OCI-LY1 (cell line): ENCODE data around the gene CIBAR2.

Source experiments
- H2AFZ ChIP-seq: fragments of 200-600 bp; sonication (generic), shearing (Covaris generic); 2 replicates; pipeline ENCODE4 v1.6.0; 2014; ENCODE audit warnings: antibody characterized with exemption, mild to moderate bottlenecking, low read length
- H3F3A ChIP-seq: fragments of 200-600 bp; sonication (generic), shearing (Covaris generic); 2 replicates; pipeline ENCODE4 v1.6.0; 2014; ENCODE audit warnings: mild to moderate bottlenecking, antibody characterized with exemption, low read length, moderate library complexity; ENCODE audit not compliant: insufficient read depth
- H3K27ac ChIP-seq: fragments of 200-600 bp; sonication (generic); 2 replicates; pipeline ENCODE4 v1.5.1; 2014; ENCODE audit warnings: low read length, mixed run types, mild to moderate bottlenecking, low read depth; ENCODE audit not compliant: poor library complexity, severe bottlenecking
- H3K27me3 ChIP-seq: fragments of 200-600 bp; sonication (generic); 2 replicates; pipeline ENCODE4 v1.6.0; 2014; ENCODE audit warnings: antibody characterized with exemption, mild to moderate bottlenecking, low read length, moderate library complexity; ENCODE audit not compliant: insufficient read depth
- H3K36me3 ChIP-seq: fragments of 200-600 bp; sonication (generic); 2 replicates; pipeline ENCODE4 v1.6.1; 2014; ENCODE audit warnings: mild to moderate bottlenecking, antibody characterized with exemption, low read length, moderate library complexity, mixed read lengths; ENCODE audit not compliant: insufficient read depth
- H3K4me1 ChIP-seq: fragments of 200-600 bp; sonication (generic); 2 replicates; pipeline ENCODE4 v1.5.1; 2014; ENCODE audit warnings: mild to moderate bottlenecking, low read length, moderate library complexity; ENCODE audit not compliant: insufficient read depth, severe bottlenecking
- H3K4me2 ChIP-seq: fragments of 200-600 bp; sonication (generic), shearing (Covaris generic); 2 replicates; pipeline ENCODE4 v1.6.1; 2014; ENCODE audit warnings: low read length
- H3K4me3 ChIP-seq: fragments of 200-600 bp; sonication (generic); 2 replicates; pipeline ENCODE4 v1.5.1; 2014; ENCODE audit warnings: low read length, low read depth, mild to moderate bottlenecking, mixed read lengths; ENCODE audit not compliant: poor library complexity, severe bottlenecking
- H3K79me2 ChIP-seq: fragments of 200-600 bp; shearing (Covaris generic); 2 replicates; pipeline ENCODE4 v1.6.1; 2016; ENCODE audit warnings: mixed run types, low read length, mixed read lengths; ENCODE audit not compliant: insufficient read depth
- H3K9ac ChIP-seq: fragments of 200-600 bp; sonication (generic), shearing (Covaris generic); 2 replicates; pipeline ENCODE4 v1.6.1; 2014; ENCODE audit warnings: mild to moderate bottlenecking, low read length, mixed read lengths
- H3K9me2 ChIP-seq: fragments of 200-600 bp; sonication (generic), shearing (Covaris generic); 2 replicates; pipeline ENCODE4 v1.6.1; 2014; ENCODE audit warnings: low read depth, mild to moderate bottlenecking, low read length, mixed read lengths
- H3K9me3 ChIP-seq: fragments of 200-600 bp; shearing (Covaris generic); 2 replicates; pipeline ENCODE4 v1.6.1; 2014; ENCODE audit warnings: low read length, mixed read lengths
- H4K20me1 ChIP-seq: fragments of 200-600 bp; sonication (generic), shearing (Covaris generic); 2 replicates; pipeline ENCODE4 v1.6.0; 2016; ENCODE audit warnings: mild to moderate bottlenecking, low read length; ENCODE audit not compliant: insufficient read depth
- CTCF ChIP-seq: fragments of 200-600 bp; sonication (generic), shearing (Covaris generic); IDR thresholded peaks from 2 replicates; pipeline ENCODE4 v1.5.1; 2017; ENCODE audit warnings: mild to moderate bottlenecking, antibody characterized with exemption, low read length, moderate library complexity, mixed read lengths
- EZH2 ChIP-seq: fragments of 200-600 bp; sonication (generic), shearing (Covaris generic); IDR thresholded peaks from 2 replicates; pipeline ENCODE4 v1.8.0; 2017; ENCODE audit warnings: borderline replicate concordance, mixed run types, mild to moderate bottlenecking, antibody characterized with exemption, low read length, moderate library complexity, mixed read lengths

Gene CIBAR2

GRCh38 chr16:85067024-85067423, 45.2 kb downstream of the CIBAR2 start:
- Histone ChIP-seq H3K9me2 (no peaks in the 10 kb centered on the region), H3K9me3 (no peaks in the 10 kb centered on the region), H3F3A (no peaks in the 10 kb centered on the region), H3K27me3 (0 out of 2 replicates have a peak, but pooled peaks cover 7% of the 10 kb centered on the region), H3K4me1 (no peaks in the 10 kb centered on the region), H3K4me2 (no peak overlapping the region), H2AFZ (no peak overlapping the region), H3K79me2 (no peaks in the 10 kb centered on the region), H4K20me1 (no peaks in the 10 kb centered on the region), H3K4me3 (no peak overlapping the region), H3K36me3 (no peaks in the 10 kb centered on the region), H3K27ac (no peak overlapping the region), H3K9ac (no peak overlapping the region)
- TF ChIP-seq CTCF (no peak), EZH2 (no peak)

- Histone ChIP-seq H3K79me2 (no peaks in the 10 kb centered on the region), H2AFZ (no peak overlapping the region), H3K9ac (no peak overlapping the region), H3K4me2 (no peak overlapping the region), H3K9me3 (no peaks in the 10 kb centered on the region), H4K20me1 (no peaks in the 10 kb centered on the region), H3K4me3 (no peak overlapping the region), H3K36me3 (no peaks in the 10 kb centered on the region), H3K4me1 (no peaks in the 10 kb centered on the region), H3K9me2 (no peaks in the 10 kb centered on the region), H3K27me3 (0 out of 2 replicates have a peak, but pooled peaks cover 7% of the 10 kb centered on the region), H3F3A (no peaks in the 10 kb centered on the region), H3K27ac (no peak overlapping the region)
- TF ChIP-seq CTCF (no peak), EZH2 (no peak)
Measured at GRCh38 chr16:85066346-85066885, 45.9 kb downstream of the CIBAR2 start.

DNA sequence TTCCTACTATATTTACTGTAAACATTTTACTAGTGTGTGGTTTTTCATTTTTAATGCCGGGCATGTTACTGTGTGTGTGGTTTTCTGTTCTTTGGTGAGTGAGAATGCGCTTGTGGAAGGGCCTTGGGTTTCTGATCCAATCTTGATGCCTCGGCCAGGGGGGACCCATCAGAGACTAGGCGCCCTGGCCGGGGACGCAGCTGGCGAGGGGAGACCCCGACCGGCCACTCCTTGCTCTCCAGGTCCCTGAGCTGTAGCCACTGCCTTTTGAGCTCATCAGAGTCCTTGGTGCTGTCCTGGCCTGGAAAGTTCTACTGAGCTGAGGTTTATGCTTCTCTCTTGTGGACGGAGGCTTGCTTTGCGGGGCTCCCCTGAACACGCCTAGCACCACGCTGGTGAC, 47.2 kb downstream of the CIBAR2 start:
- no peaks in the 10 kb centered on the region for H3F3A ChIP-seq
- no peak overlapping the region for H3K4me2 ChIP-seq

More for the DNA sequence above, 47.2 kb downstream of the CIBAR2 start:
- H3K9me2 ChIP-seq = no peaks in the 10 kb centered on the region
- 0 out of 2 replicates have a peak, but pooled peaks cover 7% of the 10 kb centered on the region for H3K27me3 ChIP-seq
- no peak overlapping the region for H3K4me3 ChIP-seq
- H4K20me1 ChIP-seq = no peaks in the 10 kb centered on the region
- H3K36me3 ChIP-seq = no peaks in the 10 kb centered on the region
- H3K9ac ChIP-seq = no peak overlapping the region
- no peaks in the 10 kb centered on the region for H3K79me2 ChIP-seq
- TF ChIP-seq EZH2 = no peak
- no peak for TF ChIP-seq CTCF
- H2AFZ ChIP-seq = no peak overlapping the region
- H3K4me1 ChIP-seq = no peaks in the 10 kb centered on the region
- no peak overlapping the region for H3K27ac ChIP-seq
- no peaks in the 10 kb centered on the region for H3K9me3 ChIP-seq
